ENCODE results near the gene TFAP2D. TPM values are rescaled to one million over a fixed set of nuclear protein-coding genes. Genes with fewer than 3 reads are reported as not detected.

TFAP2D gene
- not detected for total RNA-seq

DNA sequence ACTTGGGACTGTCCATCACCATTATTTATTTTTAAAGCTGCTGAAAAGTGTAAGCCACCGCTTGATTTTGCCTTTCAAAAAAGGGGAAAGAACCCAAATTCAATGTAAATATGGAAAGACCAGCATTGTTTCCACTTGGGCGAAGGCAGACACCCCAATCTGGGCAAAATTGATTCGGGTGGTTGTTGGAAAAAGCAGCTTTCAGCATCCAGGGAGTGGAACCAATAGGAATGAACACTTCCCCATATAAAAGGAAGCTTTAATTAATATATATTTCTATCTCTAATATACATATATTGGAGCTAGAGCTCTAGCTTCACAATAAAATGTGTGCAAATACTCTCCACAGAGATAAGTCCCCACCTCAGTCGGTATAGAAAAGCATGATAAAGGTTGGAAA, at the start of gene TFAP2D:
Gene TFAP2D, plus strand, starts transcription at position 301 of the 400 bp plus-strand sequence. CDS start 530 bp downstream, outside the sequence.
- no peak for TF ChIP-seq POLR2A (IDR thresholded peaks at IDR 0.05)
- TF ChIP-seq, protein P1, sequence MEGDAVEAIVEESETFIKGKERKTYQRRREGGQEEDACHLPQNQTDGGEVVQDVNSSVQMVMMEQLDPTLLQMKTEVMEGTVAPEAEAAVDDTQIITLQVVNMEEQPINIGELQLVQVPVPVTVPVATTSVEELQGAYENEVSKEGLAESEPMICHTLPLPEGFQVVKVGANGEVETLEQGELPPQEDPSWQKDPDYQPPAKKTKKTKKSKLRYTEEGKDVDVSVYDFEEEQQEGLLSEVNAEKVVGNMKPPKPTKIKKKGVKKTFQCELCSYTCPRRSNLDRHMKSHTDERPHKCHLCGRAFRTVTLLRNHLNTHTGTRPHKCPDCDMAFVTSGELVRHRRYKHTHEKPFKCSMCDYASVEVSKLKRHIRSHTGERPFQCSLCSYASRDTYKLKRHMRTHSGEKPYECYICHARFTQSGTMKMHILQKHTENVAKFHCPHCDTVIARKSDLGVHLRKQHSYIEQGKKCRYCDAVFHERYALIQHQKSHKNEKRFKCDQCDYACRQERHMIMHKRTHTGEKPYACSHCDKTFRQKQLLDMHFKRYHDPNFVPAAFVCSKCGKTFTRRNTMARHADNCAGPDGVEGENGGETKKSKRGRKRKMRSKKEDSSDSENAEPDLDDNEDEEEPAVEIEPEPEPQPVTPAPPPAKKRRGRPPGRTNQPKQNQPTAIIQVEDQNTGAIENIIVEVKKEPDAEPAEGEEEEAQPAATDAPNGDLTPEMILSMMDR (IDR thresholded peaks at IDR 0.05) = no peak
- peaks cover 0 to 3% of the 10 kb centered on the region in 2 donors for H3K27me3 ChIP-seq
- no peak for DNase-seq

DNA sequence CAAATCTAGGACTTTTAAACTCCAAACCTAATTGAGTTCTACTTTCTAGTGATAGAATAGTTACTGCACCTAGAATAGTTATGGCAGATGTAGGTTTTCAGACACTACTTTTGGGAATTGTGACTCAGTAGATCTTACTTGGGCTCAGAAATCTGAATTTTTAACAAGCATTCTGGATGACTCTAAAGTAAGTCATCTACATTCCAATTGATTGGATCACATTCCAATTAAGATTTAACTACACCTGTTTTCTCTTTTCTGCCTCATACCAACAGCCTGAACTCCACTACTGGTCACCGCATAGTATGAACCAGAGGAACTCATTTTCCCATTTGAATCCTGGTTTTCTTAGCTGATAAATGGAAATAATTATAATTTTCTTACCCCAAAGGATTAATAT, 49.5 kb upstream of the TFAP2D start:
- H3K4me1 ChIP-seq = no peaks in the 10 kb centered on the region
- no peaks in the 10 kb centered on the region for H3K36me3 ChIP-seq
- DNase-seq = no peak
- H3K27ac ChIP-seq = no peak overlapping the region
- TF ChIP-seq, protein P1 (IDR thresholded peaks at IDR 0.05) = no peak
- no peak for TF ChIP-seq POLR2A (IDR thresholded peaks at IDR 0.05)
- no peaks in the 10 kb centered on the region for H3K27me3 ChIP-seq
- H3K9me3 ChIP-seq = no peaks in the 10 kb centered on the region
- no peak overlapping the region for H3K4me3 ChIP-seq

More for the DNA sequence above, at the start of gene TFAP2D:
- Histone ChIP-seq H3K4me3 (no peak within 1 kb of the TSS), H3K27ac (no peak within 1 kb of the TSS), H3K9me3 (no peaks in the 10 kb centered on the region), H3K4me1 (no peaks in the 10 kb centered on the region), H3K36me3 (no peaks in the 10 kb centered on the region)

DNA sequence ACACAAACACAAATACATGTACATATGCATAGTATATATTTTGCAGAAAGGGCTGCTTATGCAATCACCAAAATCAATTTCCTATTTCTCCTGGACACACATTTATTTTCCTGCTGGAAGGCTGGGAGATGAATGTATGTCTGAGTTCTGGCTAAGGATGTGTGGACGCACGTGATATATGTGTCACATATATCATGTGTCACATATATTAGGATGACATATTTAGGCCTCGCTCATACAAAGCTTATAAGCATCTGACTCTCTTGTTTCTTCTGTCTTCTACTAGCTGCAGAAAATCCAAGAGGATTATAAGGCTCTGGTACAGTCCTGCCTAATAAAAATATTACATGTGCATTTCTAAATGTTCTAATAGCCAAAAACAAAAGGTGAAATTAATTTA, 47.2 kb upstream of the TFAP2D start:
- H3K36me3 ChIP-seq = no peaks in the 10 kb centered on the region
- no peaks in the 10 kb centered on the region for H3K4me1 ChIP-seq
- no peak overlapping the region for H3K27ac ChIP-seq
- DNase-seq = no peak
- H3K27me3 ChIP-seq = no peaks in the 10 kb centered on the region
- H3K9me3 ChIP-seq = no peaks in the 10 kb centered on the region
- no peak for TF ChIP-seq POLR2A (IDR thresholded peaks at IDR 0.05)
- TF ChIP-seq, protein P1 (IDR thresholded peaks at IDR 0.05) = no peak
- no peak overlapping the region for H3K4me3 ChIP-seq

DNA sequence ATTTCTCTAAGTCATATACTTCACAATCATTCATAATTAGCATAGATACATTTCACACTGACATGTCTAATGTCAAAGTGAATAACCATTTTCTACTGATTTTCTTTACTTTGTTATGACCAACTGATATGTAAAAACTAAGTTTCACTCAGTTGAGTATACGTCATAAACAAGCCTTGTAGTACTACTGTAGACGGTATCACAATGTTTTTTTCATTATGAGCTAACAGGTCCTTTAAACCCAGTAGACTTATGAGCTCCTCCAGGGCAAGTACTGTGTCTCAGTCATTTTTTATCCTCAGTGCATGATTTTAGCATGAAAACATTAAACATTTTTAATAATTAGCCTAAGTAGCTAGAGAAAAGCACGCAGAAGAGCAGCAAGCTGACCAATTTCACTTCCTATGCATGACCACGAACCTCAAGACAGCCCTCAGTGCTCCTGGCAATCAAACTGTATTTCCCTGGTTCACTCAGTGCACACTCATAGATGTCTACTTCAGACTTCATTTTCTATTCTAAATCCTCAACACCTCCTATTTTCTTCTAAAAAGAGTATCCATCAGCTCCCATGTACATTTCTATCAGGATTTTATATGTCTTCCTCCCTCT, 32.0 kb upstream of the TFAP2D start:
- H3K4me3 ChIP-seq = no peak overlapping the region
- H3K27me3 ChIP-seq = no peaks in the 10 kb centered on the region
- H3K9me3 ChIP-seq = no peaks in the 10 kb centered on the region
- TF ChIP-seq, protein P1 (IDR thresholded peaks at IDR 0.05) = no peak
- TF ChIP-seq POLR2A (IDR thresholded peaks at IDR 0.05) = no peak
- no peak overlapping the region for H3K27ac ChIP-seq
- no peaks in the 10 kb centered on the region for H3K36me3 ChIP-seq
- DNase-seq = no peak
- no peaks in the 10 kb centered on the region for H3K4me1 ChIP-seq

DNA sequence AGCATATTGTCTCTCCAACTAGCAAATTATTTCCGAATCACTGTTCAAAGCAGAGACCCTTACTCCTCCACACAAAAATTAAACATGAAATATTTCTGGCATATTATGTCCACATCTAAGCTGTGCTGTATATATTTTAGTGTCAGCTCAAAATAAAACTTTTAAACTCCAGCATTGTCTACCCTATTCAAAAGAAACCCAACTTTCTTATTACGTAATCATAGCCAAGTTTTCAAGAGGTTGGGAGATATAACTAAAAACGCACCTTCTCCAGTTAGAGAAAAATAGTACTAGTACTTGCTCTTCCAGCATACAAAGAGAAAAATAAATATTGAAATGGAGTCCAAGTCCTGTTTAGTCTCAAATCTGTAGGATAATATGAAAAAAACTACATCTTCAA, 24.1 kb upstream of the TFAP2D start:
- Histone ChIP-seq H3K36me3 (no peaks in the 10 kb centered on the region), H3K4me3 (no peak overlapping the region), H3K27ac (no peak overlapping the region), H3K4me1 (no peaks in the 10 kb centered on the region), H3K9me3 (no peaks in the 10 kb centered on the region), H3K27me3 (no peaks in the 10 kb centered on the region)
- no peak for DNase-seq
- TF ChIP-seq, protein P1 (IDR thresholded peaks at IDR 0.05) = no peak
- no peak for TF ChIP-seq POLR2A (IDR thresholded peaks at IDR 0.05)

All from Peyer's patch (tissue), 4 donors.